Kidney (tissue), 14 donors: ENCODE data around the gene TANGO2. TPM values are rescaled to one million over a fixed set of nuclear protein-coding genes. Genes with fewer than 3 reads are reported as not detected.

Source experiments
- DNase-seq, 5 donors: peaks; one replicate each; pipeline ENCODE4 v3.0.0-alpha.2; 2013 to 2020
- FAIRE-seq: peaks from 2 replicates; lab custom pipeline; 2012; peaks lifted over from hg19 to GRCh38; lab: Jason Lieb, UNC
- H3K27ac ChIP-seq, 2 donors: one replicate each; pipeline ENCODE4 v1.7.0; 2013; ENCODE audit warnings: low read depth in 2 of 2, low read length in 2 of 2, inconsistent platforms in 1 of 2
- H3K27me3 ChIP-seq: one replicate; pipeline ENCODE4 v1.7.1; 2013; ENCODE audit warnings: low read length, inconsistent platforms; ENCODE audit not compliant: control insufficient read depth, insufficient read depth
- H3K36me3 ChIP-seq, 3 donors: one replicate each; pipeline versions ENCODE4 v1.7.0 to v1.7.1; 2013; ENCODE audit warnings: low read length in 3 of 3, control low read depth in 1 of 3, inconsistent platforms in 1 of 3; ENCODE audit not compliant: insufficient read depth in 3 of 3, control insufficient read depth in 2 of 3
- H3K4me1 ChIP-seq, 3 donors: one replicate each; pipeline versions ENCODE4 v1.7.0 to v1.7.1; 2013; ENCODE audit warnings: low read length in 3 of 3, inconsistent platforms in 1 of 3, low read depth in 1 of 3; ENCODE audit not compliant: control insufficient read depth in 2 of 3, insufficient read depth in 2 of 3
- H3K4me3 ChIP-seq, 3 donors: one replicate each; pipeline versions ENCODE4 v1.7.0 to v1.8.1; 2013; ENCODE audit warnings: low read length in 3 of 3, control low read depth in 1 of 3, inconsistent platforms in 1 of 3
- H3K9ac ChIP-seq, 3 donors: one replicate each; pipeline versions ENCODE4 v1.7.0 to v1.7.1; 2013; ENCODE audit warnings: low read length in 3 of 3, control low read depth in 1 of 3, inconsistent platforms in 1 of 3
- H3K9me3 ChIP-seq, 3 donors: one replicate each; pipeline versions ENCODE4 v1.7.0 to v1.7.1; 2013; ENCODE audit warnings: low read length in 3 of 3, control low read depth in 1 of 3, inconsistent platforms in 1 of 3; ENCODE audit not compliant: control insufficient read depth in 2 of 3, insufficient read depth in 1 of 3
- intact Hi-C: fragments of 100-400 bp; cut with DNase I; formaldehyde crosslinking; loops from one replicate; pipeline ENCODE4 v1.11.1; 2022
- microRNA-seq: library from miRNA; unstranded; fragments of <30 nt; microRNA quantifications from one replicate; pipeline ENCODE4 v1.2.0, GENCODE V29; 2020
- polyA plus RNA-seq: library from polyadenylated mRNA; stranded (reverse); fragments of 350-450 nt; fragmentation: Illumina TruSeq; extraction: RNeasy Lipid Tissue Mini Kit (QIAGEN cat#74804); gene quantifications from one replicate; pipeline ENCODE4 v1.2.3, GENCODE V29; 2014; ENCODE audit warnings: low read depth, low replicate concordance; ENCODE audit not compliant: insufficient read depth
- total RNA-seq: library from RNA; stranded (reverse); fragmentation: NEBNext Ultra II Directional; extraction: Animal tissue kit (Norgen Biotek cat#: 25700); gene quantifications from one replicate; pipeline ENCODE4 v1.2.1, GENCODE V29; 2021
- TF ChIP-seq, protein P1 (sequence below): IDR thresholded peaks from 3 replicates; pipeline ENCODE4 v1.5.1; 2012; ENCODE audit warnings: mild to moderate bottlenecking, moderate library complexity, borderline replicate concordance; ENCODE audit not compliant: insufficient read depth; ENCODE audit errors: extremely low read depth
- donor health status: control.
- donor health status: control.
- donor health status: control.
- donor health status: control.
- donor health status: control.
- donor health status: DM: yes; HTN: yes; CAD: no.
- donor health status: Normal renal cell carcinoma (clear cell type).

Gene TANGO2
- total and polyA plus RNA-seq, 2 donors from 2014 or later = 27.7 to 37.3 TPM

GRCh38 chr22:20114506-20115475 is 93.9 kb downstream of the TANGO2 start:
- TF ChIP-seq, protein P1, sequence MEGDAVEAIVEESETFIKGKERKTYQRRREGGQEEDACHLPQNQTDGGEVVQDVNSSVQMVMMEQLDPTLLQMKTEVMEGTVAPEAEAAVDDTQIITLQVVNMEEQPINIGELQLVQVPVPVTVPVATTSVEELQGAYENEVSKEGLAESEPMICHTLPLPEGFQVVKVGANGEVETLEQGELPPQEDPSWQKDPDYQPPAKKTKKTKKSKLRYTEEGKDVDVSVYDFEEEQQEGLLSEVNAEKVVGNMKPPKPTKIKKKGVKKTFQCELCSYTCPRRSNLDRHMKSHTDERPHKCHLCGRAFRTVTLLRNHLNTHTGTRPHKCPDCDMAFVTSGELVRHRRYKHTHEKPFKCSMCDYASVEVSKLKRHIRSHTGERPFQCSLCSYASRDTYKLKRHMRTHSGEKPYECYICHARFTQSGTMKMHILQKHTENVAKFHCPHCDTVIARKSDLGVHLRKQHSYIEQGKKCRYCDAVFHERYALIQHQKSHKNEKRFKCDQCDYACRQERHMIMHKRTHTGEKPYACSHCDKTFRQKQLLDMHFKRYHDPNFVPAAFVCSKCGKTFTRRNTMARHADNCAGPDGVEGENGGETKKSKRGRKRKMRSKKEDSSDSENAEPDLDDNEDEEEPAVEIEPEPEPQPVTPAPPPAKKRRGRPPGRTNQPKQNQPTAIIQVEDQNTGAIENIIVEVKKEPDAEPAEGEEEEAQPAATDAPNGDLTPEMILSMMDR = no peak
- intact Hi-C loops = loop anchor here (10.0 kb wide), 1 partner anchor 90 kb away; the partner anchor contains the start of gene TANGO2
- Histone ChIP-seq H3K4me3 (no peak overlapping the region), H3K9ac (no peak overlapping the region), H3K27ac (no peak overlapping the region), H3K9me3 (no peaks in the 10 kb centered on the region), H3K27me3 (no peaks in the 10 kb centered on the region), H3K36me3 (peaks cover 0 to 23% (median 5%) of the 10 kb centered on the region in 3 donors), H3K4me1 (peaks cover 0 to 18% (median 4%) of the 10 kb centered on the region in 3 donors)
- no peak for FAIRE-seq
- peak in 1 of 5 donors; percentile 80 for DNase-seq

- TF ChIP-seq, protein P1 = no peak
- intact Hi-C loops = loop anchor here (10.0 kb wide), 1 partner anchor 91 kb away; the partner anchor contains the start of gene TANGO2
- Histone ChIP-seq H3K9ac (peak within 1 kb of the TSS; percentile 57 to 78 (median 61)), H3K27me3 (no peaks in the 10 kb centered on the region), H3K27ac (peak within 1 kb of the TSS; percentile 70 to 80), H3K4me1 (peaks cover 0 to 18% (median 4%) of the 10 kb centered on the region in 3 donors), H3K36me3 (peaks cover 0 to 16% (median 9%) of the 10 kb centered on the region in 3 donors), H3K4me3 (peak within 1 kb of the TSS; percentile 77 to 84 (median 82)), H3K9me3 (no peaks in the 10 kb centered on the region)
- no peak for FAIRE-seq
- DNase-seq = peak in 1 of 5 donors; percentile 78
Observed at GRCh38 chr22:20115691-20116375, 94.9 kb downstream of the TANGO2 start, which contains the start of gene RANBP1. Gene RANBP1 (plus strand): TSS chr22:20116104. CDS start chr22:20116185, 81 bp downstream.

DNA sequence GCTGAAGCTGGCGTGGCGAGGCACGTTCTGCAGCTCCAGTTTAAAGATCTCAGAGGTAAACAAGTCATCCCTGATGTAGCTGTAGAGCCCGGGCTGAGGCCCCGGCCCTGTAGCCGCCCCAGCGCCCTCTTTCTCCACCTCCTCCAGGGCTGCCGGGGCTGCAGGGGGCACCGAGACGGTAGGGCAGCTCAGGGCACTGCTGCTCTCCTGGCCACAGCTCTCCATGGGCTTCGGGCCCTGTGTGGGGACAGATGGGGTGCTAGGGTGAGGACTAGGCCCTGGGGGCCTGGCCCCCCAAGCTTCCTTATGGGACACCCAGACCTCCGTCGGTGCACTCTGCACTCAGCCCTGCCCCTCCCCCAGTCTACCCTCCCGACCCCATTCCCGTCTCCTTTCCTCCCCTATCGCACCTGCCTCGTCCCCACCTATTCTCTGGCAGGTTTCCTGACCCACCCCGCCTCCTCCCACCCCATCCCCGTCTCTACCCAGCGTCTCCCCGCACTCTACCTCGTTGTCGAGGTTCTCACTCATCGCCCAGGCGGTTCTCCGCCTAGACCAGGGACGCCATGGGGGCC is 95.6 kb downstream of the TANGO2 start:
- no peaks in the 10 kb centered on the region for H3K9me3 ChIP-seq
- H3K36me3 ChIP-seq = peaks cover 0 to 12% (median 9%) of the 10 kb centered on the region in 3 donors
- H3K9ac ChIP-seq = peak overlapping the region; percentile 57 to 78 (median 61)
- FAIRE-seq (no peak), DNase-seq (peak in 1 of 5 donors; percentile 20)
- H3K4me1 ChIP-seq = peaks cover 0 to 18% (median 4%) of the 10 kb centered on the region in 3 donors
- intact Hi-C loops = loop anchor here (10.0 kb wide), 1 partner anchor 92 kb away; the partner anchor contains the start of gene TANGO2
- peak overlapping the region; percentile 70 to 80 for H3K27ac ChIP-seq
- TF ChIP-seq, protein P1 = no peak
- peak overlapping the region; percentile 77 to 84 (median 82) for H3K4me3 ChIP-seq
- no peaks in the 10 kb centered on the region for H3K27me3 ChIP-seq

Small RNA genes lying within 50 kb of the gene (microRNA-seq; reads per million reads assigned to microRNA genes)
- gene MIR185 (75.1 reads per million, percentile 48 among the genes with 10 or more reads in this experiment), gene MIR6816 (not detected)

Other genes starting within 250 kb of the TANGO2 start
- 4.4 TPM for gene GNB1L, start 166.2 kb upstream of the TANGO2 start, total RNA-seq
- 4.0 TPM for gene GNB1L, start 166.2 kb upstream of the TANGO2 start, polyA plus RNA-seq
- gene RTL10, start 166.2 kb upstream of the TANGO2 start, total RNA-seq = 16.7 TPM
- 8.8 TPM for gene RTL10, start 166.2 kb upstream of the TANGO2 start, polyA plus RNA-seq
- 118 TPM for gene COMT, start 79.3 kb upstream of the TANGO2 start, total RNA-seq
- 244 TPM for gene COMT, start 79.3 kb upstream of the TANGO2 start, polyA plus RNA-seq
- gene TXNRD2, start 79.3 kb upstream of the TANGO2 start, total RNA-seq = 28.6 TPM
- 50.6 TPM for gene TXNRD2, start 79.3 kb upstream of the TANGO2 start, polyA plus RNA-seq
- gene ARVCF, start 4.3 kb upstream of the TANGO2 start, total RNA-seq = 21.9 TPM
- 16.0 TPM for gene ARVCF, start 4.3 kb upstream of the TANGO2 start, polyA plus RNA-seq
- 40.1 TPM for gene DGCR8, start 59.1 kb downstream of the TANGO2 start, total RNA-seq
- gene DGCR8, start 59.1 kb downstream of the TANGO2 start, polyA plus RNA-seq = 12.2 TPM
- gene RANBP1, start 95.0 kb downstream of the TANGO2 start, total RNA-seq = 67.2 TPM
- gene RANBP1, start 95.0 kb downstream of the TANGO2 start, polyA plus RNA-seq = 80.5 TPM
- gene TRMT2A, start 96.1 kb downstream of the TANGO2 start, total RNA-seq = 50.0 TPM
- gene TRMT2A, start 96.1 kb downstream of the TANGO2 start, polyA plus RNA-seq = 37.3 TPM
- 57.1 TPM for gene ZDHHC8, start 110.7 kb downstream of the TANGO2 start, total RNA-seq
- 18.8 TPM for gene ZDHHC8, start 110.7 kb downstream of the TANGO2 start, polyA plus RNA-seq
- gene CCDC188, start 129.9 kb downstream of the TANGO2 start, total RNA-seq = 2.8 TPM
- 0.54 TPM for gene CCDC188, start 129.9 kb downstream of the TANGO2 start, polyA plus RNA-seq
- gene RTN4R, start 247.2 kb downstream of the TANGO2 start, total RNA-seq = 1.2 TPM
- 2.5 TPM for gene RTN4R, start 247.2 kb downstream of the TANGO2 start, polyA plus RNA-seq